CD8-positive, alpha-beta memory T cell (primary cell): ENCODE measurements around the gene ACTR3. TPM values are rescaled to one million over a fixed set of nuclear protein-coding genes. Genes with fewer than 3 reads are reported as not detected.

Experiments
- CTCF ChIA-PET: fragments of 350-600 bp; sonication (Branson Sonifier 250); formaldehyde crosslinking; loops from one replicate; lab custom pipeline; 2021; ENCODE audit warnings: antibody characterized with exemption; lab: Charles Lee
- POLR2A ChIA-PET: fragments of 350-600 bp; sonication (Branson Sonifier 250); formaldehyde crosslinking; loops from one replicate; lab custom pipeline; 2021; ENCODE audit warnings: antibody characterized with exemption; lab: Charles Lee
- DNase-seq, 5 donors: peaks; one replicate each; pipeline versions ENCODE4 v3.0.0 to v3.0.0-alpha.2; 2020 to 2022; ENCODE audit warnings: mixed read lengths in 1 of 5
- H3K27ac ChIP-seq: one replicate; pipeline ENCODE4 v1.7.0; 2013; ENCODE audit warnings: low read depth, mild to moderate bottlenecking, low read length, moderate library complexity
- H3K27me3 ChIP-seq: 2 replicates; pipeline ENCODE4 v1.7.0; 2013; ENCODE audit warnings: low read length, mild to moderate bottlenecking; ENCODE audit not compliant: insufficient read depth, poor library complexity, severe bottlenecking
- H3K36me3 ChIP-seq: 2 replicates; pipeline ENCODE4 v1.7.0; 2013; ENCODE audit warnings: mild to moderate bottlenecking, low read length, moderate library complexity; ENCODE audit not compliant: insufficient read depth
- H3K4me1 ChIP-seq: 2 replicates; pipeline ENCODE4 v1.7.0; 2013; ENCODE audit warnings: mild to moderate bottlenecking, low read length, moderate library complexity; ENCODE audit not compliant: insufficient read depth
- H3K4me3 ChIP-seq: 2 replicates; pipeline ENCODE4 v1.7.0; 2013; ENCODE audit warnings: mild to moderate bottlenecking, low read length
- H3K9me3 ChIP-seq: 2 replicates; pipeline ENCODE4 v1.7.0; 2013; ENCODE audit warnings: mild to moderate bottlenecking, low read length
- H3K27ac Mint-ChIP-seq, 8 donors: one replicate each; pipeline ENCODE4 v1.8.0; 2020 to 2021; ENCODE audit warnings: mixed read lengths in 8 of 8, mild to moderate bottlenecking in 6 of 8, inconsistent platforms in 3 of 8, moderate library complexity in 3 of 8
- H3K27me3 Mint-ChIP-seq, 2 donors: one replicate each; pipeline ENCODE4 v1.8.0; 2020 to 2021; ENCODE audit warnings: mixed read lengths in 2 of 2, mild to moderate bottlenecking in 1 of 2, moderate library complexity in 1 of 2
- H3K36me3 Mint-ChIP-seq, 3 donors: one replicate each; pipeline ENCODE4 v1.8.0; 2020 to 2021; ENCODE audit warnings: mixed read lengths in 3 of 3, inconsistent platforms in 1 of 3, mild to moderate bottlenecking in 1 of 3
- H3K4me1 Mint-ChIP-seq, 3 donors: one replicate each; pipeline ENCODE4 v1.8.0; 2020 to 2021; ENCODE audit warnings: mixed read lengths in 3 of 3, inconsistent platforms in 1 of 3, mild to moderate bottlenecking in 1 of 3
- H3K4me3 Mint-ChIP-seq, 7 donors: one replicate each; pipeline ENCODE4 v1.8.0; 2020 to 2021; ENCODE audit warnings: mixed read lengths in 7 of 7, mild to moderate bottlenecking in 6 of 7, moderate library complexity in 4 of 7, inconsistent platforms in 2 of 7
- H3K9me3 Mint-ChIP-seq, 5 donors: one replicate each; pipeline ENCODE4 v1.8.0; 2020 to 2022; ENCODE audit warnings: mixed read lengths in 5 of 5, mild to moderate bottlenecking in 3 of 5, moderate library complexity in 2 of 5, inconsistent platforms in 1 of 5
- polyA plus RNA-seq: library from polyadenylated mRNA; unstranded; fragments of 300-500 nt; fragmentation: Illumina TruSeq; gene quantifications from one replicate; pipeline ENCODE4 v1.2.3, GENCODE V29; 2021
- total RNA-seq, 2 experiments: library from RNA; stranded (reverse); gene quantifications; one replicate each; pipeline ENCODE4 v1.2.3, GENCODE V29; 2021

The ACTR3 gene
- total and polyA plus RNA-seq, 3 experiments from 2014 or later: 478 to 532 (median 512) TPM

DNA sequence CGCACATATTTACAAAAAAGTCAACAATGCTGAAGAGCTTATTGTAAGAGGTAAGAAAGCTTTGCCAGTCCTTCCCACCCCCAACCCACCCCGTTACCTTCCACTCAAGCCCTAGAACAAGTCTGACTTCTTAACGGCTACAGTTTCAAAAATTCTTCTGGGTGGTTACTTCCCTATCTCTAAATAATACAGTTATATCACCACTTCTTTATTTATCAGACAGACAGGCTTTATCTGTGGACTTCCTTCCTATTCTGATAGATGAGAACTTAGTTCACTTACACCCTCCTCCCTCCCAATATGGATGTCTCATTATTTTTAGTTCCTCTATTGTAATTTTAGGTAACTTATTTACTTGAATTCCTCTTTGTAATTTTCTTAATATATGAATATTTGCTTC, 26.7 kb upstream of the ACTR3 start:
- no peaks in the 10 kb centered on the region for H3K27me3 ChIP-seq
- Mint-ChIP-seq H3K27me3 (peaks cover 7 to 12% of the 10 kb centered on the region in 2 donors), H3K4me3 (no peak overlapping the region), H3K36me3 (peaks cover 15 to 21% (median 17%) of the 10 kb centered on the region in 3 donors), H3K27ac (no peak overlapping the region), H3K4me1 (no peaks in the 10 kb centered on the region), H3K9me3 (no peaks in the 10 kb centered on the region)
- no peaks in the 10 kb centered on the region for H3K9me3 ChIP-seq
- H3K36me3 ChIP-seq: no peaks in the 10 kb centered on the region
- no peaks in the 10 kb centered on the region for H3K4me1 ChIP-seq
- CTCF ChIA-PET: no interaction called here
- H3K4me3 ChIP-seq: no peak overlapping the region
- H3K27ac ChIP-seq: no peak overlapping the region
- POLR2A ChIA-PET: no interaction called here
- no peak for DNase-seq

DNA sequence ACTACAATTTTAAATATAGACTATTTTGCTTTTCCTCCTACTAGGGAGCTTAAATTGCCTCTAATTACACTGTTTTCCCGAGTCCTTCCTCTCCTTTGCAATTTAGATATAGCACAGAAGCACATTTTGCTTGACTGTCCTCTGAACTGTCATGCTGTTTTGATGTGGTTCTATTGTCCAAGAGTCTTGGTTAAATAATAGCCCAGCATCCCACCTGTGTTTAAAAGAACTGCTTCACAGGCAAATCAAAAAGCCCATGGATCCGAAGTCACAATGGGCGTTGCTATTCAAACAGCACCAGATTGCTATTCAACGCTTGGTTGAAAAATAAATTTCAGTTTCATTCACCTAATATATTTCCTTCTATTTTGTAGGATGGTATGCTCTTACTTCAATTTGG, 22.3 kb upstream of the ACTR3 start:
- peaks cover 5 to 8% of the 10 kb centered on the region in 2 donors for H3K27me3 Mint-ChIP-seq
- ChIA-PET CTCF (no interaction called here), POLR2A (no interaction called here)
- no peak overlapping the region for H3K4me3 Mint-ChIP-seq
- Histone ChIP-seq H3K27me3 (no peaks in the 10 kb centered on the region), H3K27ac (no peak overlapping the region), H3K36me3 (no peaks in the 10 kb centered on the region), H3K9me3 (no peaks in the 10 kb centered on the region), H3K4me3 (no peak overlapping the region), H3K4me1 (no peaks in the 10 kb centered on the region)
- peaks cover 0 to 2% (median 0%) of the 10 kb centered on the region in 3 donors for H3K36me3 Mint-ChIP-seq
- no peaks in the 10 kb centered on the region for H3K4me1 Mint-ChIP-seq
- DNase-seq: no peak
- H3K27ac Mint-ChIP-seq: no peak overlapping the region
- no peaks in the 10 kb centered on the region for H3K9me3 Mint-ChIP-seq

DNA sequence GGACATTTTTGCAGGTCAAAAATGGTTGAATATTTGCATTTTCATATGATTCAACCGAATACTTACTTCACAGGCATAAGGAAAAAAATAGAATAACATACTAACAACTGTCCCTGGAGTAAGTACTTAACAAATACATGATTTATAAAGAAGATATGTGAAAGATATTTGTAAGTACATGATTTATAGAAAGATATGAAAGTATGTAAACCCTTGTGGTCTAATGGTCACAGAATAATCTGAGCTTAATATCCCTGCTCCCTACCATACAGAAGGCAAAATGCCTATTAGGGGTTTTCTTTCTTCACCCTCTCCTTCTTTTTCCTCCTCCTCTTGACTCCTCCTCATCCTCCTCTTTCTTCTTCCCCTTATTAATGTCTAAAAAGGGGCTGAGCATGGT, 20.6 kb upstream of the ACTR3 start:
- Mint-ChIP-seq H3K36me3 (no peaks in the 10 kb centered on the region), H3K4me3 (no peak overlapping the region), H3K27ac (no peak overlapping the region), H3K27me3 (peaks cover 4 to 7% of the 10 kb centered on the region in 2 donors), H3K9me3 (no peaks in the 10 kb centered on the region), H3K4me1 (peaks cover 0 to 4% (median 2%) of the 10 kb centered on the region in 3 donors)
- H3K27me3 ChIP-seq: no peaks in the 10 kb centered on the region
- H3K9me3 ChIP-seq: no peaks in the 10 kb centered on the region
- no peak overlapping the region for H3K4me3 ChIP-seq
- CTCF ChIA-PET: no interaction called here
- DNase-seq: no peak
- H3K4me1 ChIP-seq: no peaks in the 10 kb centered on the region
- no peak overlapping the region for H3K27ac ChIP-seq
- POLR2A ChIA-PET: no interaction called here
- H3K36me3 ChIP-seq: no peaks in the 10 kb centered on the region

DNA sequence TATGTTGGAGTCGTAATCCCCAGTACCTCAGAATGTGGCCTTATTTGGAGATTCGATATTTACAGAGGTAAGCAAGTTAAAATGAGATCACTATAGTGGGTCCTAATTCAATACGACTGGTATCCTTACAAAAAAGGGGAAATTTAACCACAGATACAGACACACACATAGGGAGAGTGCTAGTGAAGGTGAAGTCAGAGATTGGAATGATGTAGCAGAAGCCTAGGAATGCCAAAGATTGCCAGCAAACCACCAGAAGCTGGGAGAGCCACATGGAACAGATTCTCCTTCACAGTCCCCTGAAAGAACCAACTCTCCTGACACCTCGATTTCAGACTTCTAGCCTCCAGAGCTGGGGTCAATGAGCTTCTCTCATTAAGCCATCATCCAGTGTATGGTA, 17.7 kb upstream of the ACTR3 start:
- Mint-ChIP-seq H3K27ac (no peak overlapping the region), H3K27me3 (peaks cover 0 to 2% of the 10 kb centered on the region in 2 donors), H3K4me1 (peaks cover 10 to 20% (median 14%) of the 10 kb centered on the region in 3 donors), H3K9me3 (no peaks in the 10 kb centered on the region), H3K4me3 (no peak overlapping the region), H3K36me3 (no peaks in the 10 kb centered on the region)
- ChIA-PET CTCF (no interaction called here), POLR2A (no interaction called here)
- peaks cover 12% of the 10 kb centered on the region for H3K4me1 ChIP-seq
- H3K27ac ChIP-seq: no peak overlapping the region
- no peaks in the 10 kb centered on the region for H3K36me3 ChIP-seq
- H3K9me3 ChIP-seq: no peaks in the 10 kb centered on the region
- no peak for DNase-seq
- no peaks in the 10 kb centered on the region for H3K27me3 ChIP-seq
- no peak overlapping the region for H3K4me3 ChIP-seq

DNA sequence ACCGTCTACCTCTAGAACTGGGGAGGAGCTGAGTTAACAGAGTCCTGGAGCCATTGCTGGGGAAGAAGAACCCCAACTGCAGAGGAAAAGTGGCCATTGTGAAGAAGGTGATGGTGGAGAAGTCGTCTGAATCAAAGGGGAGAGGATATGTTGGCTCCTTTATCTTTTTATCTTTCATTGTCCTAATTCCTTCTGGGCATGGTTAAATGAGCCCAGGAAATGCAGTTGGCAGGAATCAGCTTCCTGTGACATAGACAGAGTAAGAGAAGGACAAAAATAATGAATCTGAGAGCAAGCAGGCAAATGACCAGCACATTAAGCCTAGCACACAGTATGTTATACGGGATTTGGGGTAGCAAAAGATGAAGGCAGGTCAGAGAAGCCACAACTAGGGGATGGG, 16.0 kb upstream of the ACTR3 start:
- no peak overlapping the region for H3K4me3 ChIP-seq
- peak overlapping the region in 4 of 8 donors; percentile 20 to 74 (median 66) for H3K27ac Mint-ChIP-seq

DNA sequence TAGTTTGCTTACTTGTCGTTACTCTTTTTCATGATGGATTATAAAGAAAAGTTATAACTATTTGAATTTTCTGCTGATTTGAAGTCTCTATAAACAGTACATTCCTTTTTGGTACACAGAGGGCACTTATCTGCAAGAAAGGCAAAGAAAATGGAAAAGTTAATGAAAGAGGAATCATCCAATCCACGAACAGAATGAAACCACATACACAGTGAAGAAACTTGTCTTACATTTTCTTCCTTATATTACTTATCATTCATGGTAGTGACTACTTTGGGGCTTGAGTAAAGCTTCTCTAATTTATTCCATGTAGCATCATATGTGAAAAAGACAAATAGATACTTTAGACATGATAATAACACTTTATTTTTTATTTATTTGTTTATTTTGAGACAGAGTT, 14.8 kb upstream of the ACTR3 start:
- ChIA-PET POLR2A (no interaction called here), CTCF (no interaction called here)
- H3K9me3 Mint-ChIP-seq: no peaks in the 10 kb centered on the region
- no peaks in the 10 kb centered on the region for H3K36me3 Mint-ChIP-seq
- no peak overlapping the region for H3K27ac Mint-ChIP-seq
- Histone ChIP-seq H3K36me3 (no peaks in the 10 kb centered on the region), H3K4me1 (peaks cover 26% of the 10 kb centered on the region), H3K27ac (no peak overlapping the region), H3K9me3 (no peaks in the 10 kb centered on the region), H3K27me3 (no peaks in the 10 kb centered on the region), H3K4me3 (no peak overlapping the region)
- no peak overlapping the region for H3K4me3 Mint-ChIP-seq
- peaks cover 20 to 37% (median 34%) of the 10 kb centered on the region in 3 donors for H3K4me1 Mint-ChIP-seq
- DNase-seq: no peak
- H3K27me3 Mint-ChIP-seq: peaks cover 0 to 2% of the 10 kb centered on the region in 2 donors

More for the DNA sequence above, 16.0 kb upstream of the ACTR3 start:
- no peaks in the 10 kb centered on the region for H3K27me3 ChIP-seq
- H3K27ac ChIP-seq: no peak overlapping the region
- ChIA-PET POLR2A (no interaction called here), CTCF (no interaction called here)
- Mint-ChIP-seq H3K4me3 (peak overlapping the region in 1 of 7 donors; percentile 55), H3K27me3 (peaks cover 0 to 2% of the 10 kb centered on the region in 2 donors), H3K4me1 (peaks cover 20 to 37% (median 31%) of the 10 kb centered on the region in 3 donors), H3K36me3 (no peaks in the 10 kb centered on the region), H3K9me3 (no peaks in the 10 kb centered on the region)
- peaks cover 26% of the 10 kb centered on the region for H3K4me1 ChIP-seq
- no peak for DNase-seq
- H3K9me3 ChIP-seq: no peaks in the 10 kb centered on the region
- no peaks in the 10 kb centered on the region for H3K36me3 ChIP-seq

DNA sequence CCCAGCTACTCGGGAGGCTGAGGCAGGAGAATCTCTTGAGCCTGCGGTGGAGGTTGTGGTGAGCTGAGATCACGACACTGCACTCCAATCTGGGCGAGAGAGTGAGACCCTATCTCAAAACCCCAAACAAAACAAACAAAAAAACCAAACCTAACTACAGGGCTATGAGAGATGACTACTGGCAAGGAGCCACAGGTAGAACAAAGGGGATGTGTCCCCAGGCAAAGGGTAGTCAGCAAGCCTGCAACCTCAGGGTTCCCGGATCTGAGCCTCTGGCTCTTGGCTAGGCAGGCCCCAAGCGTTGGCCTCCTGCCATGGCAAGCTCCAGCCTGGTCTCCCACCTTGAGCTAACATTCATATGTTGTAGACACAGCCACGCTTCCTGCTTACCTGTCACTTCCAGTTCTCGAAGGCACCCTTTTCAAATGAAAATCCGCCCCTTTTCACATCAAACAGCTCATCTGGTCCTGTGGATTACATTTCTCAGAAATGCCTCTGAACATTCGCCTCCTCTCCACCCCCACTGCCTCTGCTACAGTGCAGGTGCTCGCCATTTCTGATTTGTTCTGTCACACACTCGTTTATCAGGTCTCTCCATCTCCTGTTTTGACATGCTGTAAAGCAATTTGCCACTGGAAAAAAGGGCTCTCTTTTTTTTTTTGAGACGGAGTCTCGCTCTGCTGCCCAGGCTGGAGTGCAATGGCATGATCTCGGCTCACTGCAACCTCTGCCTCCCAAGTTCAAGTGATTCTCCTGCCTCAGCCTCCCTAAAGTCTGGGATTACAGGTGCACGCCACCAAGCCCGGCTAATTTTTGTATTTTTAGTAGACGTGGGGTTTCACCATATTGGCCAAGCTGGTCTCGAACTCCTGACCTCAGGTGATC, 13.1 kb upstream of the ACTR3 start:
- peak; percentile 16 to 81 (median 52) for DNase-seq
- Mint-ChIP-seq H3K9me3 (no peaks in the 10 kb centered on the region), H3K4me1 (peaks cover 20 to 37% (median 34%) of the 10 kb centered on the region in 3 donors), H3K27ac (peak overlapping the region; percentile 58 to 99 (median 88)), H3K36me3 (peaks cover 0 to 4% (median 0%) of the 10 kb centered on the region in 3 donors), H3K4me3 (peak overlapping the region in 6 of 7 donors; percentile 30 to 74 (median 47)), H3K27me3 (peaks cover 0 to 2% of the 10 kb centered on the region in 2 donors)
- Histone ChIP-seq H3K27ac (no peak overlapping the region), H3K36me3 (no peaks in the 10 kb centered on the region), H3K27me3 (no peaks in the 10 kb centered on the region), H3K4me1 (peaks cover 26% of the 10 kb centered on the region), H3K4me3 (peak overlapping the region; percentile 12), H3K9me3 (no peaks in the 10 kb centered on the region)
- POLR2A ChIA-PET: no interaction called here
- CTCF ChIA-PET: interaction anchor here (0.7 to 1.1 kb wide), 2 partner anchors 12 to 22 kb away, joined by 3 to 4 read pairs; no protein-coding TSS in a partner anchor
